Measurements from ENCODE around the gene TFPI.
"Not testable (repeated sequence)": the region's sequence is repeated elsewhere in the genome, so short reads cannot be mapped to it uniquely, and the experiment has no call there.

TFPI gene

DNA sequence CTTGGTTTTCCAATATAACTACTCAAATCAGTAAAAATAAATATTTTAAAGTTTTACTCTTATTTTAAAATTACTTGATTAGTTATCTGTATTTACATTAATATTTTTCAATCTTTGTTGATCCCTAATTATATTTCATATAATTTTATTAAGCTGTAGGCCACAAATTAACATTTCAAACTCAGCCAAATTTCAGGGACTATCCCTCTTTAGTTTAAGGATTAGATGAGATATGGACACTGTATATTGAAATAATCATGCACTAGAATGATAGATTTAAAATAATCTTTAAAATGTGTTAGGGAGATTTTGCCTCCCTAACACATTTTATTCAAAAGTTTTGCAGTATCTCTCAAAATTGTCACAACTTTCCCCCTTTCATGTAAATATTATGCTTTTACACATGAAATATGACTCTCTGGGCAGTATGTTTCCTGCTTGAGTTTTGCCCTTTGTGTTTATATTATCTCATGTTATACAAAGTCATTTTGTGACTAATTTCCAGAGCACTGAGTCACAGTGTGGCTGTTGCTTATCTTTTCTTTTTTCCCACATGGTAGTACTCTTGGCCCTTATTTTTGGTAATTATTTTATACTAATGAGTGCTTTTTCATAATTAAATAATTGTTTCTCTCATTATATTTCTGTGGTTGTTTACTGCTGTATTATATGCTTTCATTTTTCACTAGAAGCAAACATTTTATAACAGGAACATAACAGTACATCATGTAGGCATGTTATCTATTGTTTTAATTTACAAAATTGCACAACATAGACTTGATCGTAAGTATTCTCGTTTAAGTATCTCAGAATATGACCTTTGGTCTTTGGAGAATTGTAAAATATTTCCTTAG lies 1.2 kb downstream of the TFPI start:
- no peak for DNase-seq (ENCODE audit: low spot score)

DNA sequence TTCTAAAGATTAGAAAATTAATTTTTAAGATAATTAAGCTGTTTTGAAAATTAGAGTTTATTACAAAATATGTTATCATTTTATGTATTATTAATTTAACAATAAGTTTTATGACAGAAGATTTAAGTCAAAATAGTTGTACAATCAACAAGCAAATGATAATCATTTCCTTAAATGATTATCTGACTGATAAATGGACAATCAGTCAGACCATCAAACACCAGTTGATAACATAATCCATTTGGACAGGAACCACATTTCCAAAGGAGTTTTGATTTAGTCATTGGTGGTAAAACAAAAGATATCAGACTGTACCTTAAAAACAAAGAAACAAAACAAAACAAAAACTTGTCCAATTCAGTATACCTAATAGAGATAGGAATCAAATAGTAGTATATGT lies 1.9 kb downstream of the TFPI start:
- no peak for DNase-seq (ENCODE audit: low spot score)

GRCh38 chr2:187550857-187551256 lies 3.4 kb downstream of the TFPI start:
- DNase-seq (ENCODE audit: low spot score): no peak

DNA sequence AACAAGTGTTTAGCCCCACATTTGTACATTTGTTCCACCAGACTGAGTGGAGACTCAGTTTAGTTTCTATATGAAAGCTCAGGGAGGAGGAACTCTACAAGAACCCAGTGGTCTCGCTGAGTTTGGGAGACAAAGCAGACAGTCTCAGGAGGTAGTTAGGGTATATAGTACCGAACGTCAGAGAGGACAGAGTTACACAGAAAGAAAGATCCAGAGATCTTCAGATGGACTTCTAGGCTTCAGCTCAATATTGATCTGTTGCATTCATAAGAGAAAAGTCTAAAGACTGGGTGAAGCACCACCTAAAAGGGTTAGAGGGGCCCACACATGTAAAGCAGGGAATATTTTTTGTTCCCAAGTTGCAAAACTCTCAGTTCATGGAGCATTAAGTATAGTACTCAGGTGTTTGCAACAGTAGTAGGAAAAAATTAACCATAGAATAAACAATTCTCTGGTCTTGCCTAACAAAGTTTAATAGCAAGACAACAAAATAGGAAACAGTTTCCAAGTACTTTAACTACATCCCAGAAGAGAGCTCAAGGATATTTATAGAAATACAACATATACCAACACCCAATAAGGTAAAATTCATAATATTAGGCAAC lies 4.2 kb downstream of the TFPI start:
- no peak for DNase-seq (ENCODE audit: low spot score)

DNA sequence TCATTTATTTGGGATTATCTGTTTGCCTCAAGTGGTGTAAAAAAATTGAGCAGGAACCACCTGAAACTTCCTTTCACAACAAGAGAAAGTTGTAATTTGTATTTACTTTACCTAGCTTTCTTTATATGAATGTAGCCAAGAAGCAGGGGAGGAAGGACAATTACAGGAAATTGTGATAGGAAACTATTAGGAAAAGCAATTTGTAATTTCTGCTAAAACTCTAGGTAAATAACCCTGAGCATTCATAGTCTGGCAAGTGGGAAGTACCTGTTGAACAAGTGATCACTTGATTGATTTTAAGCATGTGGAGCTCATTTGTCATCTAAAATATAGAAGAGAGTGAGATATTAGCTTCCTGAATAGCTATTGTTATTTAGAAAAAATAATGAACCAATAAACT lies 5.0 kb downstream of the TFPI start:
- no peak for DNase-seq (ENCODE audit: low spot score)

DNA sequence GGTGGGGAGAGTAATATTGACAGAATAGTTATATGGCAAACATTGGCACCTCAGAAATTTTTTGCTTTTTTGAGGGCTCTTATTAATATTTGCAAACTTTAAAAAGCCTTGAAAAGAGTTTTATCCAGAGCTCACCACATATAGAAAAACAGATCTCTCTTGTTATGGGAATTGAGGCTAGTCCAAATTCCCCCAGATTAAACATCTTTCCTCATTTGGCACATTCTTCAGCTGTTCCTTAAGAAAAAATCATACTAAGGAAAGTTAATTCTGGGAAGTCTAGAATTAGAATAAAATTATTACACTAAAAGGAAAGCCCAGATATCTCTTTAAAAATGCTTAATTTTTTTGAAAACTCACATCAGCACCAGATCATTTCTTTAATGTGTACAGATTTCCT lies 5.6 kb downstream of the TFPI start:
- no peak for DNase-seq (ENCODE audit: low spot score)

GRCh38 chr2:187547353-187547979 lies 6.8 kb downstream of the TFPI start:
- DNase-seq (ENCODE audit: low spot score): peak; percentile 90

DNA sequence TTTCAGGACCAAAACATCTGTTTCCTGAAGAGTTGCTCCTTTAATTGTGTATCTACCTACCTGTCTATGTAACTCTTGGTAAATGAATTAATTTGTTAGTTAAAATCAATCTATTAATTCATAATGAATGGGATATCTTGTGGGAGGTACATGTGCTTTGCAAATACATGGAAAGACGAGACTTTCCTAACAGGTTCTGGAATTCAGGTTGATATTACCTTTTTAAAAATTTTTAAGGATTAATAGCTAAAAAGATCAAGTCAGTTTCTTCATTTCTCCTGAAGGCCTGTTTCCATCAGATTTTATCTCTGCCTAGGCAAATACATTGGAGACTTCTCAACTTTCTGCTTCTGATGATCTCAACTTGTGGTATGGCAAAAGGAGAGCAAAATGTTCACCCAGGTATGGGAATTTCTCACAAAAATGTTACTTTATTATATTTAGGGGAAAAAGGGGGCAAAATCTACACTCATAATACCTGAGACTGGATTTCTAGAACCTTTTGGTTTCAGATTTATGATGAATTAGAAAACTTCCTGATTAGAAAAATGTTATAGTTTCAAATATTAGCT lies 7.4 kb downstream of the TFPI start:
- no peak for DNase-seq (ENCODE audit: low spot score)

DNA sequence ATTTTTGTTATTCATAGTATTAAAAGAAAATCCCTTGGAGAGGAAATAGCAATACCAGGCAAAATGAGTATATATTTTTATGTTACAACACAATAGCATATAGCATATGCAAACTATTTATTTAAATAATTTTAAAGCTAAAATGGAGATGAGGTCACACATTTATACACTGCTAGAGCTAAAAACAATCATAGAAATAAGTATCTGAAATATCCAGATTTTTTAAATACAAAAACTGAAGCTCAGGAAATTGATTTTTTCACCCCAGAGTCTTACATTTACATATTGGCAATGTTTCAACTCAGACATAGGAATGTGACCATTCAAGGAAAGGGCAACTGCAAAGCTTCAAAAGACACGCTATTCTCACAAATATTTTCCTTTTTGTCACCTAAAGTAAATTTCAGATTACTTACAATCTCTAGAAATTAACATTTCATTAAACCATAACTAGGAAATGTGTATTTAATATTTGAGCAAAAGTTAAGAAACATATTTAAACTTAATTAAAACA lies 8.9 kb downstream of the TFPI start:
- DNase-seq (ENCODE audit: low spot score): no peak

DNA sequence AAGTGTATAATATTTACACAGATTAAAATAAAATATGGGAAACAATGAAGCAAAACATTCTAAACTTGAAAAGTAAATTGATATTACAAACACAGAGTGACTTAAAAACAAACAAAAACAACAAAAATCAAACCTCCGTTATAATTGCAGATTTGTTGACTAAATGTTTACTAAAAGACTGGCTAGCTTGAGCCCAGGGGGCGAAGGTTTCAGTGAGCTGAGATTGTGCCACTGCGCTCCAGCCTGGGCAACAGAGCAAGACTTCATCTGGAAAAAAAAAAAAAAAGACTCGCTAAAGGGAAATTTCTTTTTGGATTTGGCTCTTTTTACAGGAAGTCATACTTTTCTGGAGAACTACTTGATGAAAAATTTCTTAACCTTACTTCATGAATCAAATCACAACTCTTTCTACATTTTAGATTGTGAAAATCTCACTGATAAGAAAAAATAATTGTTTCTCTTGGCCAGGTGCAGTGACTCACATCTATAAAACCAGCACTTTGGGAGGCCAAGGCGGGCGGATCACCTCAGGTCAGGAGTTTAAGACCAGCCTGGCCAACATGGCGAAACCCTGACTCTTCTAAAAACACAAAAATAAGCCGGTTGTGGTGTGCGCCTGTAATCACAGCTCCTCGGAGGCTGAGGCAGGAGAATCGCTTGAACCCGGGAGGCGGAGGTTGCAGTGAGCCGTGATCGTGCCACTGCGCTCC lies 9.7 kb downstream of the TFPI start:
- no peak for DNase-seq (ENCODE audit: low spot score)

DNA sequence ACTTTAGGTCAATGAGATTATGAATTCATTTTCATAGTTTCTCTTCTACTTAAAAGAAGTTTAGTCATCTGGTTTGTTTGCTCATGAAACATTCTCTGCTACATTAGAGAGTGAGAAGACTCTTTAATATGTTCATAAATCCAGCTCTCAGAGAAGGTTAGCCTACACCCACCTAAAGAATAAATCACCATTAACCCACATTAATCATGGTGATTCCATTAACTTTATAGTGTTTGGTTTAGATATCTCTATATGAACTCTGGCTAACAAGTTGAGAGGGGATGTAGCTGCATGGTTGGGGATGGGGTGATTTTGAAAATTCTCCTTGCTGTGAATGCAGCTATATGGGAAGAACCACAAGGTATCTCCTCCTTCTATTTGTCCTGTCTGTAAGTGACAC lies 10.7 kb downstream of the TFPI start:
- no peak for DNase-seq (ENCODE audit: low spot score)

DNA sequence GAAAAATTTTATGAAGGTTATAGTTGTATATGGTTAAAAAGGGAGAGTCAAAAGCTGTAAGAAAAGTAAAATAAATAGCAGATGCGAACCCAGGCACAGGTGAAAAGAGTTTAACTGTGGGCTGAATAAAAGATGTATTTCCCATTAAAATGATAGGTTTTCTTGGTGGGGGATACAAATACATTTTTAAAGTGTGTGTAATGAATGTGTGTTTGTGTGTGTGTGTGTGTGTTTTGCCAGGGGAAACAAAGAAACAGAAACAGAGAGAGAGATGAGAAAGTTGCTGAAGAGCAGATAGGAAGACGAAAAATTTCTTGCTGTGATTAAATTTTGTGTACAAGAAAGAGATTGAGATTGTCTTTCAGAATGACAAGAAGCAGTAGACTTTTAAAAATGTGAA lies 12.1 kb downstream of the TFPI start:
- no peak for DNase-seq (ENCODE audit: low spot score)

- DNase-seq (ENCODE audit: low spot score): peak; percentile 72
Observed at GRCh38 chr2:187541086-187542085, 12.8 kb downstream of the TFPI start.

DNA sequence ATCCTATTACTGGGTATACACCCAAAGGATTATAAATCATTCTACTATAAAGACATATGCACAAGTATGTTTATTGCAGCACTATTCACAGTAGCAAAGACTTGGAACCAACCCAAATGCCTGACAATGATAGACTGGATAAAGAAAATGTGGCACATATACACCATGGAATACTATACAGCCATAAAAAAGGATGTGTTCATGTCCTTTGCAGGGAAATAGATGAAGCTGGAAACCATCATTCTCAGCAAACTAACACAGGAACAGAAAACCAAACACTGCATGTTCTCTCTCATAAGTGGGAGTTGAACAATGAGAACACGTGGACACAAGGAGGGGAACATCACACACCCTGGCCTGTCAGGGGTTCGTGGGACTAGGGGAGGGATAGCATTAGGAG lies 16.0 kb downstream of the TFPI start:
- DNase-seq (ENCODE audit: low spot score): not testable (repeated sequence)

DNA sequence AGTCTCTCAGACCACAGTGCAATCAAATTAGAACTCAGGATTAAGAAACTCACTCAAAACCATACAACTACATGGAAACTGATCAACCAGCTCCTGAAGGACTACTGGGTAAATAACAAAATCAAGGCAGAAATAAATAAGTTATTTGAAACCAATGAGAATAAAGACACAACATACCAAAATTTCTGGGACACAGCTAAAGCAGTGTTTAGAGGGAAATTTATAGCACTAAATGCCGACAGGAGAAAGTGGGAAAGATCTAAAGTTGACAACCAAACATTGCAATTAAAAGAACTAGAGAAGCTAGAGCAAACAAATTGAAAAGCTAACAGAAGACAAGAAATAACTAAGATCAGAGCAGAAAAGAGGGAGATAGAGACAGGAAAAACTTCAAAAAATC lies 18.9 kb downstream of the TFPI start:
- not testable (repeated sequence) for DNase-seq (ENCODE audit: low spot score)

- DNase-seq (ENCODE audit: low spot score): no peak
Observed at GRCh38 chr2:187532333-187533120, 21.7 kb downstream of the TFPI start.

GRCh38 chr2:187529977-187530721 lies 24.1 kb downstream of the TFPI start:
- DNase-seq (ENCODE audit: low spot score): no peak

GRCh38 chr2:187529248-187529976 lies 24.8 kb downstream of the TFPI start:
- no peak for DNase-seq (ENCODE audit: low spot score)

- DNase-seq (ENCODE audit: low spot score): no peak
Observed at GRCh38 chr2:187528042-187528441, 26.2 kb downstream of the TFPI start.
